Measurements from ENCODE around the gene UBTD2.

The UBTD2 gene

GRCh38 chr5:172162323-172162986, 121.1 kb downstream of the UBTD2 start:
- DNase-seq = no peak
- H3K4me3 ChIP-seq (ENCODE audit: low read depth, low read length) = no peak overlapping the region
- H3K27me3 ChIP-seq (replicated peaks) = no peaks in the 10 kb centered on the region
- peaks cover 3% of the 10 kb centered on the region for H3K36me3 ChIP-seq (replicated peaks)
- no peak overlapping the region for H3K27ac ChIP-seq
- in situ Hi-C loops (cut with HindIII; ENCODE audit: low pct_ligation_motif_present, low sequenced_read_pairs) = no loop called here
- TF ChIP-seq CTCF (IDR thresholded peaks at IDR 0.05; ENCODE audit: low read depth, low read length, missing control alignments) = peak; percentile 29

GRCh38 chr5:172160506-172160905, 123.1 kb downstream of the UBTD2 start:
- no peak for TF ChIP-seq CTCF (IDR thresholded peaks at IDR 0.05; ENCODE audit: low read depth, low read length, missing control alignments)
- H3K36me3 ChIP-seq (replicated peaks) = peaks cover 13% of the 10 kb centered on the region
- no peak for DNase-seq
- no peak overlapping the region for H3K4me3 ChIP-seq (ENCODE audit: low read depth, low read length)
- H3K27ac ChIP-seq = no peak overlapping the region
- in situ Hi-C loops (cut with HindIII; ENCODE audit: low pct_ligation_motif_present, low sequenced_read_pairs) = no loop called here
- H3K27me3 ChIP-seq (replicated peaks) = no peaks in the 10 kb centered on the region
